GM23248 (cell line): ENCODE measurements around the gene GSK3A.

Experiments
- EZH2 ChIP-seq: fragments of 200-600 bp; sonication (generic); IDR thresholded peaks from 2 replicates; pipeline ENCODE4 v1.6.1; 2018; ENCODE audit warnings: antibody characterized with exemption, mild to moderate bottlenecking; ENCODE audit not compliant: insufficient read depth, poor library complexity, severe bottlenecking
- EZH2phosphoT487 ChIP-seq: fragments of 200-600 bp; sonication (generic); IDR thresholded peaks from 2 replicates; pipeline ENCODE4 v1.6.1; 2018; ENCODE audit warnings: antibody characterized with exemption, moderate library complexity, mild to moderate bottlenecking, low read depth; ENCODE audit not compliant: insufficient read depth

DNA sequence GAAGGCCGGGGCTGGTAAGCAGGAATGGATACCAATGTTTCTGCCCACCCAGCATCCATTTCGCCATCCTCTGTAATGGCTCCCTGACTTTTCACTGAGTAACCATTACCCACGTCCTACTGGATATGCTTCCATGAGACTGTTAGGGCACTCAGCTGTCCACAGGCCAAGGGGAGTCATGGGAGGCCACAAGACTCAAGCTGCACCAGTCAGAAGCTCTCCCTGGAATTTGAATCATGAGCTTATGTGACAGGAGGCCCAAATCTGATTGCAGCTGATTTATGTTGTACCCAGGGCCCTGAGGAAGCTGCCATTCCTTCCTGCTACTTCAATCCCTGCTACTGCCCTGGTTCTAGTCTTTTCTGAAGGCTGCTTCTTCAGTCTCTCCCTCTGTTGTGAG lies 53.3 kb downstream of the GSK3A start:
- TF ChIP-seq EZH2 (no peak), EZH2phosphoT487 (no peak)
